Sciatic nerve (tissue), 2 donors: Measurements from ENCODE around the gene TNIP2. TPM values are rescaled to one million over a fixed set of nuclear protein-coding genes. Genes with fewer than 3 reads are reported as not detected.

Experiments used
- ATAC-seq: fragments of 200-7000 bp; cut with Tn5 transposase; one replicate; pipeline ENCODE4 v1.9.1; 2020; ENCODE audit warnings: mild to moderate bottlenecking, moderate library complexity
- DNase-seq: peaks from one replicate; pipeline ENCODE4 v3.0.0-alpha.2; 2020; ENCODE audit warnings: low spot score
- intact Hi-C: fragments of 100-400 bp; cut with DNase I; formaldehyde crosslinking; loops from one replicate; pipeline ENCODE4 v1.14.2; 2022
- total RNA-seq: library from RNA; stranded (reverse); fragmentation: NEBNext Ultra II Directional; extraction: Animal tissue kit (Norgen Biotek cat#: 25700); gene quantifications from one replicate; pipeline ENCODE4 v1.2.1, GENCODE V29; 2021
- donor health status: DM: no; HTN: no; CAD: no.
- donor health status: DM: no; HTN: no; CAD: no.

Gene TNIP2
- total RNA-seq, 1 donor from 2014 or later = 34.9 TPM

DNA sequence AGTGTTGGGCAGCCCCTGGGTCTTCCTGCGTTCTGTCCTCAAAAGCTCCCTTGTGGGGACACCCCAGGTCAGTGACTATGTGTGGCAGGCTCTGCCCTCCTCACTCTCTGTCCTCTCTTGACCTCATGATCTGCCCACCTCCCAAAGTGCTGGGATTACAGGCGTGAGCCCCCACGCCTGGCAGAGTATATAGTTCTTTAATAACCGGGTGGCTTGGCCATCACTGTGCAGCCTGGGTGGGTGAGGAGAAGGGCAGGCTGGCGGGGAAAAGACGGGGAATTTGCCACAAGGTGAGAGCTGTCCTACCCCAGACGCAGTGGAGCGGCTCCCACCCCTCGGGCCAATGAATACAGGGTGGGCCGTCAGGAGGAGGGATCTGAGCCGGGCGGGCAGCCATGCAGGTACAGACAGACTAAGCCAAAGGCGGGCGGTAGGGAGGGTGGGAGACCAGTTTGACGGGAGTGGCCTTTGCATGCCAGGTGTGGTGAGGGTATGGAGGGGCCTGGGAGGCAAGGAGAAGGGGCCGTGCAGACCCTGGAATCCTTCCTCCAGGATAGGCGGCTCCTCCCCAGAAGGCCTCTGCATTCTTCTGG lies 39.3 kb upstream of the TNIP2 start:
- ATAC-seq (no peak), DNase-seq (peak; percentile 61)
- intact Hi-C loops = no loop called here

DNA sequence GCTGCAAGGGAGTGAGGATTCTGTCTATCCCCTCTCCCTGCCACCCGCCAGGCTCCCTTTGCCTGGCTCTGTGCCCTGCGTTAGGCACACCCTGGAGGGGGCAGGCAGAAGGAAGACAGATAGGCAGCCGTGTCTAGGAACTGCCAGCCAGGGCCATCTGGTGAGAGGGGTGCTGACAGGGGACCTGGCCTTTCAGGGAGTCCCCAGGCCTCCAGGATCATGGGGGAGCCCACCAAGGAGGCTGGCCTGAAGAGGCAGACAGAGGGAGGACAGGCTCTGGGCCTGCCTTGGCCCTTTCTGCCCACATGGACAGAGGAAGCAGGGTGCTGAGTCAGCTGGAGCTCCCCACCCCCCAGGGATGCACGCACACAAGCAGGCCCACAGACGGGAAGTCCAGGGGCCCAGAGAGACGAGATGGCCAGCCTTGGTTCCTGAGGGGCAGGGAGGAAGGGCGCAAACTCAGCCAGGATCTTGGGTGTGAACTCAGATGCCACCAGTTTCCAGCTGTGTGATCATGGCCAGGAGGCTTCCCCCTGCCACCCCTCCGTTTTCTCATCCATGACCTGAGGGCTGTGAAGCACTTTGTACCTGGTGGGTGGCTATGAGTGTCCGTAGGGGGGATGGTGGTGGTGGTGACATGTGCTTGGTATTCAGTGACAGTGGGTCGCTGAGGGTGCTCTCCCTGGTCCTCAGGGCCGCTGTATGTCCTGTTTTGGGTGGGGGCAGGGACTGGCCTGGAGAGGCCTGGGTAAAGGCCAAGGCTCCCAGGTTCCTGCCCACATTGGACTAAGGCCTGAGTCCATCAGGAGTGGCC lies 38.6 kb upstream of the TNIP2 start:
- peak; percentile 41 for ATAC-seq
- intact Hi-C loops = no loop called here
- DNase-seq = peak; percentile 84

DNA sequence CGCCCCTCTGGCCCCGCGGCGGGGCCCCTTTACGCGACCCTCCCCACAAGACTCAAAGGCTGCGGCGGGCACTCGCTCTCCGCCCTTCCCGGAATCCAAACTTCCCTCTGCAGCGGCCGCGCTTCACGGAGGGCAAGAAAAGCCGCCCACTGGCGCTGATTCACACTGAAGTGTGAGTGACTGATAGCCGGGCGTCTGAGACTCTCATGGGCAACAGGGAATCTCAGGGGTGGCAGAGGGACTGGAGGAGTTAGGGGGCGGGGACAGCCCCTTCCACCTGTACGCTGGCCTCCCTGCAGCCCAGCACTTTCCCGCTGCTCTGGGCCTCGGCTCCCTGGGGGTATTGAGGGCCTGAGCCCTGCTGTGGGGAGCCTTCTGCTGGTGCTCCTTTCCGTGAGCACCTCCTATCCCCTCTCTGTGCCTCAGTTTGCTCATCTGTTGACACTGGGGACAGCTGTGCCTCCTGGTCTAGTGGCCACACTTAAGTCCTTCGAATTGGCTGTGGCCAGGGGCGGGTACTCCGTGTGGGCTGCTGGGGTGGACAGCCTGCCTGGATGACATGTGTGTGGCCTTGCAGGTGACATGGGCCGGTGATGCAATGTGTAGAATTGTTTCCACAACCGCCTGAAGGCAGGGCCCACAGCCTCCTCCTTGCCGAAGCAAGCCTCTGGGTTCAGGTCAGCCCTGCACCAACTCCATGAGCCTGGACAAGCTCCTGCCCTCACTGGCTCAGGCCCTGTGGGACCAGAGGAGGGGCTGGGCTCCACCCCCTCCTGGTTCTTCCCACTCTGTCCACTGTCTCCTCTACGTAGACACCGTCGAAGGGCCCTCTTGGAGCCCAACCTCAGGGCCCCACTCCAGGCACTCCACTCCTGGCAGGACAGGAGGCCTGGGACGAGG lies 37.7 kb upstream of the TNIP2 start:
- intact Hi-C loops = no loop called here
- ATAC-seq = peak; percentile 34
- DNase-seq = peak; percentile 78

GRCh38 chr4:2792711-2793585 lies 36.8 kb upstream of the TNIP2 start, which contains the start of gene SH3BP2:
SH3BP2 (plus strand) TSS chr4:2793085; CDS start chr4:2820618, 27,533 bp downstream.
- intact Hi-C loops = no loop called here
- DNase-seq = peak; percentile 91
- peak; percentile 67 for ATAC-seq

- DNase-seq (no peak), ATAC-seq (no peak)
- intact Hi-C loops = no loop called here
Measured at GRCh38 chr4:2792396-2792710, 36.2 kb upstream of the TNIP2 start.

GRCh38 chr4:2791518-2792395 lies 35.6 kb upstream of the TNIP2 start:
- ATAC-seq (no peak), DNase-seq (peak; percentile 66)
- intact Hi-C loops = no loop called here

- peak; percentile 66 for DNase-seq
- intact Hi-C loops = no loop called here
- ATAC-seq = no peak
Measured at GRCh38 chr4:2790583-2791517, 34.7 kb upstream of the TNIP2 start.

DNA sequence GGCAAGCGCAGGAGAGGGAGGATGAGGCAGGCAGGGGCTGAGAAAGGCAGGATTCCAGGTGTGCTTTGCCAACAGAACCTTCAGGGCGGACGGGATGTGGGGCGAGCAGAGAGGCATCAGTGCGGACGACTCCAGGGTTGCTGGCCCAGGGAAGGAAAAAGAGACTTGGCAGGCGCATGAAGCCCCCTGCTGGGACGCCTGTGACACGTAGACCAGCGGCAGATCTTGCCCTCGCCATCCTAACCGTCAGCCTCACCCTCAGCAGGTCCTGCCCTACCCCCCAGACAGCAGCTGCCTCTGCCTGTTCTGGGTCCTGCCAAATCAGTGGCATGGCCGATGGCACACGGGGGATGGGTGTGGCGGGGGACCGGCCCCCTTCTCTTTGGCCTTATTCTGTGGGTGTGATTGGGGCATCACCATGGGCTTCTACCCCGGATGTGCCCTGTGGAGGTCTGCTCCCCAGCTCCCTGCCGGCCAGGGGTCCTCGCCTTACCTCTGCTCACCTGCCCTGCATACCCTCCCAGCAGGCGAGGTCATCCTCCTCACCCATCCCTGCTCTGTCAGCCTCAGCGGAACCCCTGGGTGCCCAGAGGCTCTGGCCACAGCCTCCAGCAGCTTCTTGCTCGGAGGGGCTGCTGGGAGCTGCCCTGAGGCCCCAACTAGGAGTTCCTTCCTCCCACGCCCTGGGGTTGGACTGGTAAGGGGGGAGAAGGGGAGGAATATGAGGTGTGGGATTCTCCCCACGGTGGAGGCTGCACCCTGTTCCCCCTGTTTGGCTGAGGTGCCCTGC lies 33.9 kb upstream of the TNIP2 start:
- ATAC-seq = no peak
- intact Hi-C loops = no loop called here
- peak; percentile 56 for DNase-seq

- intact Hi-C loops = no loop called here
- peak; percentile 50 for DNase-seq
- no peak for ATAC-seq
Measured at GRCh38 chr4:2789351-2789750, 33.2 kb upstream of the TNIP2 start.

DNA sequence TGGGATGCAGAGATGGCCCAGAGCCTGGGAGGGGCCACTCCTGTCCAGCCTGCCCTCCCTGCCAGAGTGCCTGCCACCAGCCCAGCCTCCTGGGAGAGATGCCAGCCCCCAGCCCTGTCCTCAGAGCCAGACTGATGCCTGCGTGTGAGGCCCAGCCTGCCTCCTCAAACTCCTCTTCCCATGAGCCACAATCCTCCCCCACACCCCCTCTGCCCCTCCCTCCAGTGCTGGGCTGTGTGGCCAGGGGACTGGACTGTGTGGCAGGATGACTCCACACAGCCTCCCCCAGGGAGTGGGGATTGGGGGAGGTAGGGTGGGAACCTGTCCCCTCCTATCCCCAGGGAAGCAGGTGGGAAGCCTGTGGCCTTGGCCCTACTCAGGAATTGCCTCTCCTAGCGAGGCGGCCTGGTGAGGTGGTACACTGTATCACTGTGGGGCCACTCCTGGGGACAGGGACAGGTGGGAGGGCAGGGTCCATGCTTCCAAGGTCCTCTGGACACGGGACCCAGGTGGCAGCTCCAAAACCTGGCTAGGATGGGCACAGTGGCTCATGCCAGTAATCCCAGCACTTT lies 32.5 kb upstream of the TNIP2 start:
- intact Hi-C loops = no loop called here
- DNase-seq = peak; percentile 67
- ATAC-seq = no peak

- DNase-seq (peak; percentile 51), ATAC-seq (no peak)
- intact Hi-C loops = no loop called here
Measured at GRCh38 chr4:2788101-2788500, 32.0 kb upstream of the TNIP2 start.

- intact Hi-C loops = no loop called here
- peak; percentile 54 for ATAC-seq
- DNase-seq = peak; percentile 59
Measured at GRCh38 chr4:2787230-2788100, 31.3 kb upstream of the TNIP2 start.

DNA sequence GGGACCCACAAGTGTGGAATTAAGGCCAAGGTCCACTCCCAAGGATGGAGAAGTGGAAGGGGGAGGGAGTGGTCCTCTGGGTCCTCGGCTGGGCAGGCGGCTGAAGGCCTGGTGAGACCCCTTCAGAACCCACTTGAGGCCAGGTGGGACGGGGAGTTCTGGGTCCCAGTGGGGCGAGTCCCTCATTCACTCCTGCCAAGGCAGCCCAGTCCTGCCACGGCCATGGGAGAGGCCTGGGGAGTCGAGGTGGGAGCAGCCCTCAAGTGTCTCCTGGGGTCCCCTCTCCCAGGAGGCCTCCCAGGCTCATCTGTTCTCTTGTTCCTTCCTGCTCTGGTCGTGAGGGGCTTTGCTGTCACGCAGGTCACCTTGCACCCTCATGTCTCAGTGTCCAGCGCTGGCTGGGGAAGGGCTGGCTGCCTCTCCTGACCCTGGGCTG lies 30.7 kb upstream of the TNIP2 start:
- intact Hi-C loops = no loop called here
- DNase-seq (no peak), ATAC-seq (no peak)

DNA sequence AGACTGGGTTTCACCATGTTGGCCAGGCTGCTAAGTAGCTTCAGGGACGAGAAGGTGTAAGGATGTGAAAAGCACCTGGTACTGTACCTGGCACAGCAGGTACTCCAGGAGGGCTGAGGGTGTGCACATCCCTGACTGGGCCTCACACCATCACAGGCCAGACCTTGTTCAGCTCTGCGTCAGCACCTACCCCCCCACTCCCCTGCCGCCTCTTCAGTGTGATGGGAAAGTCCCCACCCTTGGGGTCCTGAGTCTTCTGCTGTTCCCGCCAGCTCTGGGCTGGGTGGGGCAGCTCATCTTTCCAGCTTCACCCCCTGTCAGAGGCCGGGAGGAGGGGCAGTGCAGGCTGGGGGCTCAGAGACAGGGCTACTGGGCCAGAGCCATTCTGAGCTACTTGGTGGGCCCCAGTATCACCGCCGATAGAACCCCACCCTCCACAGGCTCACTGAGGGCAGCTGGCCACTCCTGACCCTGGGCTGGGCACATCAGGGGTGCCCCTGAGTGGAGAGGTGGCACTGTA lies 30.1 kb upstream of the TNIP2 start:
- intact Hi-C loops = no loop called here
- ATAC-seq = no peak
- peak; percentile 49 for DNase-seq

GRCh38 chr4:2785613-2786012 lies 29.5 kb upstream of the TNIP2 start:
- intact Hi-C loops = no loop called here
- no peak for ATAC-seq
- peak; percentile 27 for DNase-seq
